ENCODE results near the gene L2HGDH.
"Not testable (repeated sequence)": the region's sequence is repeated elsewhere in the genome, so short reads cannot be mapped to it uniquely, and the experiment has no call there.

The L2HGDH gene

DNA sequence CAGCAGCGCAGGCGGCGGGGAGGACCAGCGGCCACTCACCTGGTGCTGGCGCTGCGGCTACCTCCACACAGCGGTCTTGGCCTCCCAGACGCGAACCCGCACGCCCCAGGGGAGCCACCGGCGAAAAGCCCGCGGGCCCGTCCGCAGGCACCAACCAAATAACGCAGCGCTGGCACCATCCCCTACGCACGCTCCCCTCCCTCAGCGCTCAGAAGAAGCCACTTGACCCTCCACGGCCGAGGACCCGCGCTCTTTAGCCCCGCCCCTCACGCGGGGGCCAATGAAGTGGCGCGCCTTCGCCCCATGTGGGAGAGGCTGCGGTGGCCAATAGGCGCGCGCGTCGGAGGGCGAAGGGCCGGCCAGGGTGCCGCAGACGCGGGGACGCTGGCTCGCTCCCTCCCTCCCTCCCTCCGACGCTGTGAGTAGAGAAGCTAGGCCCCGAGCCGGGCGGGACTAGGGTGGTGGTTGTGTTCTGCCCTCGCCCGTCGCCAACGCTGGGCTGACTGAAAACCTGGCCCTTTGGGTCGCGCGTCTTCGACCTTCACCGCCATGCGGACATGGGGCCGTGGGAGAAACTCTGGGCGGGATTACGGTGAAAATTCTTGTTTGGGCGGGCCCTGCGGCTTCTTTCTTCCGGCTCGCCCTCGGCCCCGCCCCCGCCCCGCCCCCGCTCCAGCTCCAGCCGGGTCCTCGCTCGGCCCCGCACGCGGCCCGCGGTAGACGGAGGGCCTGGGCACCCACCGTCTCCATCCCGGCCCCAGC is at the start of gene L2HGDH, which contains the start of gene DMAC2L:
L2HGDH (minus strand) TSS at position 258 of the 762 bp plus-strand sequence; CDS start at position 179, 79 bp downstream.
DMAC2L (plus strand) TSS at position 353 of the 762 bp plus-strand sequence. CDS start 9,164 bp downstream, outside the sequence.
- DNase-seq = peak; percentile 87

GRCh38 chr14:50360851-50361250 is 48.8 kb upstream of the L2HGDH start:
- DNase-seq = no peak

GRCh38 chr14:50360093-50360492 is 48.1 kb upstream of the L2HGDH start:
- no peak for DNase-seq

- DNase-seq = no peak
Measured at GRCh38 chr14:50359631-50360030, 47.6 kb upstream of the L2HGDH start.

DNA sequence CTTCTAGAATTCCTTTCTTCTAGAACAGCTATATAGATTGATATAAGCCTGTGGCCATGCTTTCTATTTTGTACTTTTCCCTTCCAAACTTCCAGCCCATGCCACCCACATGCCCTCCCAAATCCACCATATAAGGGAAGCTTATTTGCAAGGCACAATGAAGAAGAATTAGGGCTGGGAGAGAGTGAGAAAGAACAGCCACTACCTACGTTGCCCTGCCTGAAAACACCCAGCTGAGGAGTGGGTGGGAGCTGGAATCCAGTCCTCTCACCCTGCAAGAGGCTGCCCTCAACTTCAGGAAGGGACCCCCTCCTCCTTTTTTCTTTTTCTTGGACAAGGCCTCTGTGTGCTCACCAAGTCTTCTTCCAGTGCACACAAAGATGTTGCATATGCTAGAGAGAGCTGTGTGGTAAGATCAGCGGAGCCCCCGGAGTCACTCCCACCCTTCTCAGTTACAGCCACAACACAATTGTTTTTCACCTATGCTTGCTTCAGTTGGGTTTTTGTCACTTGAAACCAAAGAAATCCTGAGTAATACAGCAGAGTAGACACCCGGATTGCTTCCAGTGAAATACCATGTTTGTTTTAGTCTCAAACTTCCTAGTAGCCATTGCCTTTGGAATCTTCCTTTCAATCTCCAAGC is 45.8 kb upstream of the L2HGDH start:
- DNase-seq = no peak

DNA sequence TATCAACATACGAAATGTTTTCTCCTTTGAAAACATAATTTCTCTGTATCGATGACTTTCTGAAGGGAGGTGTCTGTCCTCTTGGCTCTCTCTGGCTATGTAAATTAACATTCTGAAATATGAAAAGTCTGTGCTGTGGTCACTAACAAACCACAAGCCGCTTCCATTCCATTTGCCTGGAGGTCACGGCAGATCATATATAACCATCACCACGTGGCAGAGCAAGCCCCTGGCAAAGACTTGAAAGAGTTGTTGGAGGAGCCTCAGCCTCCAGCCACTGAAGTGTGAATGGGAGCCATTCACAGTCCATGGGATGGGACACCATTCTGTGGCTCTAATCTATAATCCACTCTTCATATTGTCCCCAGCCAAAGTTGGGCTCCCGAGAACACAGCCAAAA is 45.1 kb upstream of the L2HGDH start:
- DNase-seq = no peak

DNA sequence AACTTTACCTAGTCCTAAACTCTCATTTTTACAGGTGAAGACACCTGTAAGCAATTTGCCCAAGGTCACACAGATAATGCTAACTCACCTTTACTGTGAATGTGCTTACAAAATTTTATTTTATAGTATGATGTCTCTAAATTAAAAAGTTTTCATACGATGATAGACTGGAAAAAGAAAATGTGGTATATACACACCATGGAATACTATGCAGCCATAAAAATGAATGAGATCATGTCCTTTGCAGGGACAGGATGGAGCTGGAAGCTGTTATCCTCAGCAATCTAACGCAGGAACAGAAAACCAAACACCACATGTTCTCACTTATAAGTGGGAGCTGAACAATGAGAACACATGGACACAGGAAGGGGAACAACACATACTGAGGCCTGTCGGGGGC is 44.3 kb upstream of the L2HGDH start:
- DNase-seq = not testable (repeated sequence)

DNA sequence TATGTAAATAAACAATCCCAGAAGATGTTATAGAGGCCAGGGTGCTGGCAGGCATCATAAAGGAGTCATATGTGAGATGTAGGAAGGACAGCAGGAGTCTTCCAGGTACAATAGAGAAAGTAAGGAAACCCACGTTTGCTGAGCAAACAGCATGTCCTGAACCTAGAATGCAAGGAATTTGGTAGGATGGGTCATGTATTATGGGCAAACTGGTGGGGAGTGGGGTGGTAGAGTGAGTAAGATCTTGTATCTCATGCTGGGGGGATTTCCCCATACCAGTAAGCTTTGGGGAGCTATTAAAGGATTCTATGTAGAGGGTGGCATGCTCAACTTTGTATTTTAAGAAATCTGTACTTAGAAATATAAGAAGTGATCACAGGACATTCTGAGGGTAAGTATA is 43.7 kb upstream of the L2HGDH start:
- DNase-seq = no peak

- DNase-seq = no peak
Measured at GRCh38 chr14:50354527-50354926, 42.5 kb upstream of the L2HGDH start.

- DNase-seq = no peak
Measured at GRCh38 chr14:50353126-50353525, 41.1 kb upstream of the L2HGDH start.

- DNase-seq = no peak
Measured at GRCh38 chr14:50352584-50352983, 40.6 kb upstream of the L2HGDH start.

GRCh38 chr14:50350975-50351374 is 38.9 kb upstream of the L2HGDH start:
- no peak for DNase-seq

- no peak for DNase-seq
Measured at GRCh38 chr14:50348933-50349332, 36.9 kb upstream of the L2HGDH start.

DNA sequence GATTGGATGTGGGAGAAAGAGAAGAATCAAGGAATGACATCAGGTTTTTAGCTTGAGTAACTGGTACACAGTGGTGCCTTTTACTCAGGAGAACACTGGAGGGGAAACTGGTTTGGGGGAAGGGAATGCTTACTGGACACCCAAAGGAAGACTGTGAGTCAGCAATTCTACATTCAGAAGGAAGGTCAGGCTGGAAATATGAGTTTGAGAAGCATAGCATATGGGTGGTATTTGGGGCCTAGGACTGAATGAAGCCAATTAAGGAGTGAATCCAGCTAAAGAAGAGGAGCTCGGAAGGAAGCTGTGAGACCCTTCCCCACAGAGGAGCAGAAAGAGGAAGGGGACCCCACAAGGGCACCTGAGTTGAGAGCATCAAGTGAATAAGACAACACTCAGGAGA is 35.5 kb upstream of the L2HGDH start:
- DNase-seq = no peak

GRCh38 chr14:50345846-50346422 is 33.9 kb upstream of the L2HGDH start:
- no peak for DNase-seq

DNA sequence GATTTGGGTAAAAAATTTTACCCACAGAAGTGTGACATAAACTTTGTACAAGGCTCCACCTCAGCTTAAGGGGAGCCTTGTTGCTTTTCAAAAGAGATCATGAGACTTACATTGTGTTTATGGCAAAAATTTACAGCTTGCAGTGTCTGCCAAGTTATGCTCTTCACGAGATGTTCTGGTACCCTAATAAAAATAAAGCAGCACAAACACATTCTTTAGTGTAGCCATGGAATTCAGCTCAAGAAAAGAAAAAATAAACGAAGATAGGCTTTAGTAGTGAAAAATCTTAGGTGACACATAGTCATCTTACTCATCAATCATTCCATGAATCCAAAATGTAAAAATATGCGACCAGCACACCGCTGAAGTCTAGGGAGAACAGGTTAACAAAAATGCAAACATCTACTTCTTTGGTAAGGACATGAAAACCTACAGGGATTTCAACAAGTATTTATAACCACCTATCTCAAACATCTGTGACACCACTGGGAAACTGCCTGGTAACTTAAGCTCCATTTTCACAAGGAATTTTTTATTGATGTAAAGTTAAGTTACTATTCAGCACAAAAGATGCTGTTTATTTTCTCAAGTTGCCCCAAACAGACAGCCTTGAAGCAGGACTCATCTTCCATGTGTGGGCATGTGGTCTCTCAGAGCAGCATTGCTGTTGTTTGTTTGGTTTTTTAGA is 33.0 kb upstream of the L2HGDH start:
- no peak for DNase-seq

- DNase-seq = peak; percentile 47
Measured at GRCh38 chr14:50344116-50344775, 32.2 kb upstream of the L2HGDH start.

GRCh38 chr14:50343434-50343833 is 31.4 kb upstream of the L2HGDH start:
- DNase-seq = no peak

- DNase-seq = peak; percentile 43
Measured at GRCh38 chr14:50342221-50343078, 30.4 kb upstream of the L2HGDH start.

DNA sequence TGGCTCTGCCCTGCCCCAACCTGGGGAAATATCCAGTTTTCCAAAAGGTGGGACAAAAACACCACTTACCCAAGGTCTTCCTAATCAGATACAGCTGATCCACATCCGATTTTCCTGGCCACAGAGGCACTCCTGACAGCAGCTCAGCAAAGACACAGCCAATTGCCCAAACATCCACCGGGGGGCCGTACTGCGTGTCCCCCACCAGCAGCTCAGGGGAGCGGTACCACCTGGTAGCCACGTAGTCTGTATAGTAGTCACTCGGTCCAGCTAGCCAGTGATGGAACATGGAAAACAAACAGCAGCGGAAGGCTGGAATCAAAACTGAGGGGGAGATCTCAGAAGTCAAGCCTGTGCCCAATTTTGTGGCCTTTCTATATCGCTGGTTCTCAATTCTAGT is 28.9 kb upstream of the L2HGDH start:
- DNase-seq = no peak

GRCh38 chr14:50340045-50340444 is 28.0 kb upstream of the L2HGDH start:
- no peak for DNase-seq

Measured in activated CD8-positive, alpha-beta memory T cell treated with anti-CD3 and anti-CD28 coated beads, Interleukin-2, amount 50 U/mL, for 4 hours (primary cell).